C4-2B (cell line): ENCODE measurements around the gene RBMS3.

Experiments
- H3K27ac ChIP-seq: fragments of 450-650 bp; 2 replicates; pipeline ENCODE4 v1.5.1; 2017
- CTCF ChIP-seq: fragments of 450-650 bp; conservative IDR thresholded peaks from 2 replicates; pipeline ENCODE4 v1.5.1; 2017; ENCODE audit warnings: mild to moderate bottlenecking
- ZFX ChIP-seq: fragments of 450-650 bp; IDR thresholded peaks from 2 replicates; pipeline ENCODE4 v1.6.1; 2017

Gene RBMS3

DNA sequence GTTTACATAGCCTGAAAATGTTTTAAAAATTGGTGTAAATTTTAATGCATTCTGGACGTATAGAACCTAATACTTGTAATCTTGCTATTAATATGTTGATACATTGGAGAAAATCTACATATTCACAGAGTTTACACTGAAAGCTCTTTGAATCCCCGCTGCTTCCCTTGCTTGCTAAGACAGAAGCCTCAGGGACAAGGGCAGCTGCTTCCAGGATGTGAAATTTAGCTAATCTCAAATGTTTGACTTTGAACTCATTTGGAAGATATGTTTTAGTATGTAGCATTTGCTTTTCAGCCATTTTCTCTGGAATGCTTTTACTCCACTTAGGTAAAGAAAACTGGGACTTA lies 172.0 kb downstream of the RBMS3 start:
- TF ChIP-seq ZFX (no peak), CTCF (no peak)

GRCh38 chr3:29453284-29454001 lies 172.6 kb downstream of the RBMS3 start:
- no peak for TF ChIP-seq CTCF
- TF ChIP-seq ZFX = no peak
- no peak overlapping the region for H3K27ac ChIP-seq

More for the DNA sequence above, 172.0 kb downstream of the RBMS3 start:
- no peak overlapping the region for H3K27ac ChIP-seq

DNA sequence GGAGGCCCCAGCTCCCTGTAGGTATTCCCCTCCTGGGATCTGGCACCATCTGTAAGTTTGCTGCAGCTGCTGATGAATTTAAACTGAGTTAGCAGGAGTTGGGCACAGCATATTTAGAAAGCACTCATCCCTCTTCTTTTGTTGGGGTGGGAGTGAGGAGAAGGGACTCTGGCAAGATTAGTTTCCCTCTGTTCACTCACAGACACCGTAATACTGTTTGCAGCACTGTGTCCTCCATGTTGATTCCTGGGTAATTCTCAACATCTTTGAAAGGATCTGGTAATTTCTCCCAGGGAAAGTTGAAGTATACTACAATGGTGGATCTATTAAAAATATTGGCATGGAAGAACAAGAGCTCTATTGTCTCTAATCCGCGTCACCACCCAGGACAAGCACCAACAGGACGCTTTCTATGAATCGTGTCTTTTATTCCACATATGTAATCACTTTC lies 173.3 kb downstream of the RBMS3 start:
- H3K27ac ChIP-seq = no peak overlapping the region

GRCh38 chr3:29456901-29457300 lies 176.0 kb downstream of the RBMS3 start:
- TF ChIP-seq ZFX = no peak
- no peak for TF ChIP-seq CTCF

More for the DNA sequence above, 173.3 kb downstream of the RBMS3 start:
- TF ChIP-seq ZFX (no peak), CTCF (no peak)

DNA sequence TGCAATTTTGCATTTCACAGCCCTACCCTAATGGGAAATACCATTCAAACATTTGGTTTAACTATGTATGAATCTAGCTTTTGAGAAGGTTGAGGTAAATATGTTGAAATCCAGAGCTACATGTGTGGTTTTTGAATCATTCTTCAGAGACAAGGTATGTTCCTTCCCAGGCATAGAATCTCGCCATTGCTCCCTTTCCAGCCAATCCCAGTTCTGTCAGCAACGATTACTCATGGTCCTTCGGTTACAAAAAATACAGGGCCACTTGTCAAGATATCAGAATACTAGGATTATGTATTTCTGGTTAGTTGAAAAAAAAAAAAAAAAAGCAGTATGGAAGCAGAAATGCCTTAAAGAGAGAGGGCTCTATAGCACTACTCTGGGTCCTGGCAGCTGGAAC lies 182.4 kb downstream of the RBMS3 start:
- TF ChIP-seq CTCF (no peak), ZFX (no peak)

More at GRCh38 chr3:29456901-29457300, 176.0 kb downstream of the RBMS3 start:
- no peak overlapping the region for H3K27ac ChIP-seq

DNA sequence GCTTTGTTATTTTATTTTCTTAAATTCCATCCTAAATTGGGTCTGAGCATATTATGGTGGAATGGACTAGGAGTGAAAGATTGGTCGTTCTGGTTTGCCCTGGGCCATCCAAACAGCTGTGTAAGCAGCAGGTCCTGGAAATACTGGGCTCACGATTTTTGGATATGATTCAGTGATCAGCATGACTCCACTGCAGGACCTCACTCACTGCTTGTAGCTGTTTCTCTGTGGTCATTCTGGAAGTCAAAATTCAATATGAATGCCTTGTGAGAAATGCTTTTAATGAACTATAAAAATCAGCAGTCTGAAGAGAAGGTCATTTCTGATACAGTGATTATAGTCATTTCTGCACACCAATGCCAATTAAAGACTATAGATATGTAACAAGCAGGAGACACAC lies 185.0 kb downstream of the RBMS3 start:
- no peak overlapping the region for H3K27ac ChIP-seq
- no peak for TF ChIP-seq ZFX
- TF ChIP-seq CTCF = no peak

More for the DNA sequence above, 182.4 kb downstream of the RBMS3 start:
- no peak overlapping the region for H3K27ac ChIP-seq

- H3K27ac ChIP-seq = no peak overlapping the region
- TF ChIP-seq ZFX = no peak
- TF ChIP-seq CTCF = no peak
These were observed 185.6 kb downstream of the RBMS3 start for GRCh38 chr3:29466442-29466841.
